Upper lobe of left lung (tissue), 6 donors: ENCODE measurements around the gene CFAP43. TPM values are rescaled to one million over a fixed set of nuclear protein-coding genes. Genes with fewer than 3 reads are reported as not detected.

Experiments used
- ATAC-seq, 2 donors: fragments of 200-7000 bp; cut with Tn5 transposase; one replicate each; pipeline ENCODE4 v1.9.1; 2022; ENCODE audit warnings: mild to moderate bottlenecking in 2 of 2, moderate library complexity in 2 of 2; ENCODE audit not compliant: low FRiP score in 2 of 2
- DNase-seq, 2 donors: peaks; one replicate each; pipeline ENCODE4 v3.0.0-alpha.2; 2019 to 2020
- H3K27ac ChIP-seq, 4 donors: fragments of 200-600 bp; sonication (generic); one replicate each; pipeline ENCODE4 v1.5.1; 2016 to 2019
- H3K27me3 ChIP-seq, 4 donors: fragments of 200-600 bp; sonication (generic); one replicate each; pipeline ENCODE4 v1.5.1; 2017 to 2019
- H3K36me3 ChIP-seq, 4 donors: fragments of 200-600 bp; sonication (generic); one replicate each; pipeline ENCODE4 v1.5.1; 2016 to 2019
- H3K4me1 ChIP-seq, 4 donors: fragments of 200-600 bp; sonication (generic); one replicate each; pipeline ENCODE4 v1.5.1; 2018 to 2019
- H3K4me3 ChIP-seq, 4 donors: fragments of 200-600 bp; sonication (generic); one replicate each; pipeline ENCODE4 v1.5.1; 2017 to 2019; ENCODE audit warnings: mild to moderate bottlenecking in 2 of 4, moderate library complexity in 1 of 4
- H3K9me3 ChIP-seq, 4 donors: fragments of 200-600 bp; sonication (generic); one replicate each; pipeline ENCODE4 v1.5.1; 2018 to 2019
- CTCF ChIP-seq, 6 experiments: fragments of 450-650 bp in 4 of 6; fragments of 200-600 bp in 2 of 6; sonication (generic) in 2 of 6; IDR thresholded peaks; one replicate each; pipeline ENCODE4 v1.5.1; 2016 to 2019; ENCODE audit warnings: antibody characterized with exemption in 6 of 6
- EP300 ChIP-seq, 4 donors: sonication (generic); formaldehyde crosslinking; IDR thresholded peaks; one replicate each; pipeline ENCODE4 v1.5.1; 2017; ENCODE audit warnings: antibody characterized with exemption in 4 of 4, control low read depth in 2 of 4
- POLR2A ChIP-seq, 4 donors: fragments of 450-650 bp; IDR thresholded peaks; one replicate each; pipeline ENCODE4 v1.5.1; 2016 to 2017; ENCODE audit warnings: antibody characterized with exemption in 4 of 4, mild to moderate bottlenecking in 2 of 4
- POLR2AphosphoS5 ChIP-seq, 2 donors: sonication (generic); formaldehyde crosslinking; IDR thresholded peaks; one replicate each; pipeline ENCODE4 v1.5.1; 2017; ENCODE audit warnings: antibody characterized with exemption in 2 of 2
- WGBS, 2 donors: methylation state at CpG; one replicate each; pipeline ENCODE4 v1.1.5; 2017 to 2018; 5-methylcytosine and 5-hydroxymethylcytosine counted together
- total RNA-seq, 6 donors: library from RNA; depleted of rRNA in 4 of 6; stranded (reverse); fragments of >200 nt in 4 of 6; gene quantifications; one replicate each; pipeline versions ENCODE4 v1.1.0 to v1.2.1, GENCODE V29; 2016 to 2021
- donor health status: DM: no; HTN: no; CAD: no; lungs with moderate emphysema.
- donor health status: DM: no; HTN: yes; CAD: no; lungs with severe emphysema.

The CFAP43 gene
- 100 to 1,000 TPM in 1 of 6 donors, 10 to 100 TPM in 2, 1 to 10 TPM in 2, under 1 TPM in 1; 0.69 to 121 (median 10.0) TPM for total RNA-seq

GRCh38 chr10:104231784-104232612 is at the start of gene CFAP43:
CFAP43 (minus strand) TSS chr10:104232364; CDS start chr10:104232246, 118 bp downstream.
- peaks cover 0 to 9% (median 0%) of the 10 kb centered on the region in 4 donors for H3K9me3 ChIP-seq
- TF ChIP-seq POLR2A (IDR thresholded peaks at IDR 0.05), result peak in 2 of 4 donors; percentile 58 to 63
- TF ChIP-seq POLR2AphosphoS5 (IDR thresholded peaks at IDR 0.05), result peak; percentile 66 to 76
- peak in 2 of 6 experiments; percentile 36 to 38 for TF ChIP-seq CTCF (IDR thresholded peaks at IDR 0.05)
- TF ChIP-seq EP300 (IDR thresholded peaks at IDR 0.05), result no peak
- peaks cover 6 to 14% (median 11%) of the 10 kb centered on the region in 4 donors for H3K4me1 ChIP-seq
- DNase-seq (peak; percentile 98 to 99), ATAC-seq (peak; percentile 100)
- peak within 1 kb of the TSS; percentile 9 to 72 (median 44) for H3K27ac ChIP-seq
- no peaks in the 10 kb centered on the region for H3K27me3 ChIP-seq
- WGBS, 2 donors, result 0 to 1% methylated on average over 33 to 58 of the region's 60 CpGs
- H3K36me3 ChIP-seq, result no peaks in the 10 kb centered on the region
- peak within 1 kb of the TSS; percentile 61 to 92 (median 80) for H3K4me3 ChIP-seq

- no peaks in the 10 kb centered on the region for H3K27me3 ChIP-seq
- no peaks in the 10 kb centered on the region for H3K36me3 ChIP-seq
- no peak overlapping the region for H3K4me3 ChIP-seq
- DNase-seq (no peak), ATAC-seq (no peak)
- 77 to 81% methylated on average over 3 of the region's 3 CpGs for WGBS, 2 donors
- no peaks in the 10 kb centered on the region for H3K4me1 ChIP-seq
- H3K9me3 ChIP-seq, result no peaks in the 10 kb centered on the region
- H3K27ac ChIP-seq, result no peak overlapping the region
- TF ChIP-seq POLR2A (IDR thresholded peaks at IDR 0.05) (no peak), CTCF (IDR thresholded peaks at IDR 0.05) (no peak), EP300 (IDR thresholded peaks at IDR 0.05) (no peak), POLR2AphosphoS5 (IDR thresholded peaks at IDR 0.05) (no peak)
Measured at GRCh38 chr10:104281694-104282093, 49.5 kb upstream of the CFAP43 start.

- Histone ChIP-seq H3K9me3 (no peaks in the 10 kb centered on the region), H3K36me3 (no peaks in the 10 kb centered on the region), H3K27ac (no peak overlapping the region), H3K4me3 (no peak overlapping the region), H3K4me1 (peaks cover 0 to 4% (median 2%) of the 10 kb centered on the region in 4 donors), H3K27me3 (no peaks in the 10 kb centered on the region)
- 95 to 100% methylated on average over 3 of the region's 3 CpGs for WGBS, 2 donors
- no peak for ATAC-seq
- DNase-seq, result no peak
- no peak for TF ChIP-seq EP300 (IDR thresholded peaks at IDR 0.05)
- TF ChIP-seq POLR2AphosphoS5 (IDR thresholded peaks at IDR 0.05), result no peak
- no peak for TF ChIP-seq POLR2A (IDR thresholded peaks at IDR 0.05)
- no peak for TF ChIP-seq CTCF (IDR thresholded peaks at IDR 0.05)
Measured at GRCh38 chr10:104279550-104280259, 47.5 kb upstream of the CFAP43 start.

- WGBS, 2 donors, result 41 to 72% methylated on average over 2 of the region's 2 CpGs
- ATAC-seq (no peak), DNase-seq (no peak)
- H3K4me3 ChIP-seq, result no peak overlapping the region
- no peak for TF ChIP-seq POLR2AphosphoS5 (IDR thresholded peaks at IDR 0.05)
- TF ChIP-seq EP300 (IDR thresholded peaks at IDR 0.05), result no peak
- no peaks in the 10 kb centered on the region for H3K36me3 ChIP-seq
- no peaks in the 10 kb centered on the region for H3K9me3 ChIP-seq
- H3K27ac ChIP-seq, result no peak overlapping the region
- H3K27me3 ChIP-seq, result no peaks in the 10 kb centered on the region
- peaks cover 0 to 8% (median 5%) of the 10 kb centered on the region in 4 donors for H3K4me1 ChIP-seq
Measured at GRCh38 chr10:104277785-104278184, 45.6 kb upstream of the CFAP43 start.

GRCh38 chr10:104276192-104276591 is 44.0 kb upstream of the CFAP43 start:
- Histone ChIP-seq H3K27me3 (no peaks in the 10 kb centered on the region), H3K9me3 (no peaks in the 10 kb centered on the region), H3K27ac (no peak overlapping the region), H3K4me1 (peaks cover 0 to 8% (median 5%) of the 10 kb centered on the region in 4 donors), H3K4me3 (no peak overlapping the region), H3K36me3 (no peaks in the 10 kb centered on the region)
- 71 to 78% methylated on average over 1 of the region's 1 CpG for WGBS, 2 donors
- no peak for DNase-seq
- TF ChIP-seq CTCF (IDR thresholded peaks at IDR 0.05), result no peak
- no peak for TF ChIP-seq POLR2A (IDR thresholded peaks at IDR 0.05)
- TF ChIP-seq EP300 (IDR thresholded peaks at IDR 0.05), result no peak
- no peak for ATAC-seq
